Activated T-cell treated with anti-CD3 and anti-CD28 coated beads, Interleukin-2, amount 50 U/mL, for 4 hours (primary cell): Measurements from ENCODE around the gene MIF4GD. TPM values are rescaled to one million over a fixed set of nuclear protein-coding genes. Genes with fewer than 3 reads are reported as not detected.

Experiments
- ATAC-seq, 2 donors: fragments of 200-7000 bp; cut with Tn5 transposase; one replicate each; pipeline ENCODE4 v1.10.0; 2021
- DNase-seq: peaks from one replicate; pipeline ENCODE4 v3.0.0-alpha.2; 2020
- H3K27me3 Mint-ChIP-seq: one replicate; pipeline ENCODE4 v1.8.0; 2021; ENCODE audit warnings: low read depth, mixed read lengths
- H3K36me3 Mint-ChIP-seq: one replicate; pipeline ENCODE4 v1.8.0; 2022; ENCODE audit warnings: mixed read lengths; ENCODE audit not compliant: insufficient read depth
- H3K4me1 Mint-ChIP-seq: one replicate; pipeline ENCODE4 v1.8.0; 2021; ENCODE audit warnings: low read depth, mixed read lengths
- H3K4me3 Mint-ChIP-seq: one replicate; pipeline ENCODE4 v1.8.0; 2021; ENCODE audit warnings: mild to moderate bottlenecking, moderate library complexity, mixed read lengths
- H3K9me3 Mint-ChIP-seq: one replicate; pipeline ENCODE4 v1.8.0; 2021; ENCODE audit warnings: mixed read lengths
- total RNA-seq, 3 donors: library from RNA; stranded (reverse); gene quantifications; one replicate each; pipeline ENCODE4 v1.2.1, GENCODE V29; 2021

The MIF4GD gene, protein sequence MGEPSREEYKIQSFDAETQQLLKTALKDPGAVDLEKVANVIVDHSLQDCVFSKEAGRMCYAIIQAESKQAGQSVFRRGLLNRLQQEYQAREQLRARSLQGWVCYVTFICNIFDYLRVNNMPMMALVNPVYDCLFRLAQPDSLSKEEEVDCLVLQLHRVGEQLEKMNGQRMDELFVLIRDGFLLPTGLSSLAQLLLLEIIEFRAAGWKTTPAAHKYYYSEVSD
- 10 to 100 TPM; 35.4 to 39.8 (median 38.4) TPM for total RNA-seq

DNA sequence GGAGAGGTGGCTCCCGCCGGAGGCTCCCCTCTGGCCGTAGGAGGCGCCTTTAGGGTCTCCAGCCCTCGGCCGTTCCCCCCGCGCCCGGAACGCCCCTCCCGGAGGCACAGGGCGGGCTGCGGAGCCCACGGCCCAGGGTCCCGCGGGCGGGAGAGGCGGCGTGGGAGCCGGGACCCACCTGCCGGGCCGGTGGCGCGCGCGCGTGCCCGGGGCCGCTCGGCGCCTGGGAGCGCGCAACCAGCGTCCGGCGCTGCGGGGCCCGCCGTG, at the start of gene MIF4GD:
Gene MIF4GD, minus strand, starts transcription at position 266 of the 267 bp plus-strand sequence. CDS start 1,036 bp downstream, outside the sequence.
- H3K4me3 Mint-ChIP-seq, result peak within 1 kb of the TSS; percentile 88
- peaks cover 19% of the 10 kb centered on the region for H3K36me3 Mint-ChIP-seq
- DNase-seq (no peak), ATAC-seq (peak in 1 of 2 donors; percentile 24)
- no peaks in the 10 kb centered on the region for H3K9me3 Mint-ChIP-seq
- no peaks in the 10 kb centered on the region for H3K27me3 Mint-ChIP-seq
- H3K4me1 Mint-ChIP-seq, result peaks cover 33% of the 10 kb centered on the region

DNA sequence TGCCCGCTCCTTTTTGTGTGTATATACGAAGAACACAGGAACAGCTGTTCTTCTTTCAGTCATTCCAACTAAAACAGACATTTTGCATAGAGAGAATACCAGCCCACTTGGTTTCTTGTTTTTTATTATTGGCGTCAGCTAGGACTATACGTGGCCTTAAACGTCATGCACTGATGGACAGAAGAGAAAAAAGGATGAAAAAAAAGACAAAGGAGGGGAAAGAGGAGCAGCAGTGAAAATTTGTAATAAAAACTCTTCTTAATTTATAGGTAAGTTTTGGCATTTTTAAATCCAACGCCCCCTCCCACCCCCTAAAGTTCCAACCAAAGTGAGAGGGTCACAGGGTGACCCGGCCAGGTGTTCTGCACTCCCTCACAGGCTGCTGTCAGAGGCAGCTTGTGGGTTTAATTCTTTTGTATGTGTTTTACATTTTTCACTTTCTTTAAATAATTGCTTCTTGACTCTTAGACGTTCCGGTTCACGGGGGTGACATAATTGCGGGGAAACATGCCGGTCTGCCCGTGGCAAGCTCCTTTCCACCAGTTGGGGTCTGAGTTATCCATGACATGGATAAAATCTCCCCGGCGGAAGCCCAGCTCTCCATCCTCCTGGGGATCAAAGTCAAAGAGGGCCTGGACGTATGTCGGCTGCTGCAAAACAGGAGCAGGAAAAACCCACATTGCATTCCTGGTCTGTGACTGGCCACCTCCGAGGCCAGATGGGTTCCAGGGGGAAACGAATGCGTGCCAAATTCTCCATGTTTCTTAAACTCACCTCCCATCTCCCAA, 49.1 kb upstream of the MIF4GD start:
- H3K36me3 Mint-ChIP-seq, result peaks cover 18% of the 10 kb centered on the region
- H3K4me1 Mint-ChIP-seq, result peaks cover 12% of the 10 kb centered on the region
- ATAC-seq, result no peak
- H3K27me3 Mint-ChIP-seq, result no peaks in the 10 kb centered on the region
- no peak overlapping the region for H3K4me3 Mint-ChIP-seq
- no peaks in the 10 kb centered on the region for H3K9me3 Mint-ChIP-seq
- no peak for DNase-seq

DNA sequence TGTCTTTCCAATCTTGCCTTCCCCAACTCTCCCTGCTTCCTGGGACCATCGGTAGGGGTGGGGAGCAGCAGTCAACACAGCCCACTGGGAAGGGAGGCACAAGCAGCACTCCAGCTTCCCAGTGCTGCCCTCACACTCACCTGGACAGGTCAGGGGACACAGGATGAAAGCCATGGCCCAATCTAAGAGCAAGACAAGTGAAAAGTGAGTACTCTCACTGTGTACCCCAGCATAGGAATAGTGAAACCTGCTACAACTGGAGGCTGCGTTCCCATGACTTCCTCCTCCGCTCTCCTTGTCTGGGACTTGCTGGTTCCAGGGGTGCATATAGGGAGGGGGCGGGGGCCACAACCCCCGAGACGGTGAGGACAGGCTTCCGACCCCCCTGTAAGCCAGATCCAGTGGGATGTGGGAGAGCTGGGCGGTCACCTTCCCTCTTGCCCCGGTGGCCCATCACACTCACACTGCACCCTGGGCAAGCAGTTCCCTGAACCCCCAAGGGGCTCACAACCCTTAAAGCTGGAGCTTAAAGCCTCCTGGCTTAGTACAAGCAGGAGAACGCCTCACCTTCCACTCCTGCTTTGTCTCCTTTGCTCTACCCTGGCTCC, 47.7 kb upstream of the MIF4GD start:
- Mint-ChIP-seq H3K36me3 (peaks cover 16% of the 10 kb centered on the region), H3K27me3 (no peaks in the 10 kb centered on the region)

DNA sequence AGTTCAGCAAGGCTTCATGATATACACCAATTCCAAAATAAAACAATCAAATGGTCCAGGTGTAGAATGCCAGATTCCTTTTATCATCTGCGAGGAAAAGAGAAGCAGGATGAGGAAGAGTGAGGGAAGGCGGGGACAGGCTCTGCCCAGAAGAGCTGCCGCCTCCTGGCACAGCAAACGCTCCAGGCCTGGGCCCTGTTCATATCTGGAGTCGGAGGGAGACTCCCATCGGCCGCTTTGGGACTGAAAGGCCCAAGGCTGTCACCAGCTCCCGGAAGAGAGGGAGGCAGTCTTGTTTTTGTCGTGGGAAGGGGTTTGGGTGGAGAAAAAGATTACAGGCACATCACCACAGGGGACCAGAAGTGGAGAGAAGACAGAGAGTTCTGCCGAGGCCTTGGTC, 47.2 kb upstream of the MIF4GD start:
- no peak for ATAC-seq
- Mint-ChIP-seq H3K9me3 (no peaks in the 10 kb centered on the region), H3K27me3 (no peaks in the 10 kb centered on the region), H3K4me1 (peaks cover 13% of the 10 kb centered on the region), H3K36me3 (peaks cover 16% of the 10 kb centered on the region), H3K4me3 (no peak overlapping the region)
- no peak for DNase-seq

More for the DNA sequence above, 47.7 kb upstream of the MIF4GD start:
- DNase-seq (no peak), ATAC-seq (no peak)
- H3K4me3 Mint-ChIP-seq, result no peak overlapping the region
- H3K4me1 Mint-ChIP-seq, result peaks cover 16% of the 10 kb centered on the region
- no peaks in the 10 kb centered on the region for H3K9me3 Mint-ChIP-seq

DNA sequence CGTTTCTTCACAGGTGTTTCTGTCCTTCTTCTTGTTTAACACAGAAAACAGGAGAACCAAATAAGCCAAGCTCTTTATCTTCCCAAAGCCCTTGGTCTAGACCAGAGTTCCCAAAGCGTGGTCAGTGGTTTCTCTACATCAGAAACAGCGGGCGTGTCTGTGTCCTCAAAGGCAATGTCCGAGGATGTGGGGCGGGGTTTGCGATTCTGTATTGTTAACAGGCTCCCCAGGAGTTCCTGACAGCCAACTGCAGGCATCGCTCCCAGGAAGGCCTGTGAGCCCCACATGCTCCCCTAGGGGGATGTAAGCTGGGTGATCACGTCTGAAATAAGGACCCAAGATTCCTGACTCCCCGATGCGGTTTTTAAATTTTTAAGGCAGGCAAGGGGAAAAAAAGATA, 46.6 kb upstream of the MIF4GD start:
- Mint-ChIP-seq H3K4me1 (peaks cover 12% of the 10 kb centered on the region), H3K36me3 (peaks cover 14% of the 10 kb centered on the region), H3K27me3 (no peaks in the 10 kb centered on the region), H3K4me3 (no peak overlapping the region), H3K9me3 (no peaks in the 10 kb centered on the region)
- ATAC-seq (no peak), DNase-seq (no peak)

DNA sequence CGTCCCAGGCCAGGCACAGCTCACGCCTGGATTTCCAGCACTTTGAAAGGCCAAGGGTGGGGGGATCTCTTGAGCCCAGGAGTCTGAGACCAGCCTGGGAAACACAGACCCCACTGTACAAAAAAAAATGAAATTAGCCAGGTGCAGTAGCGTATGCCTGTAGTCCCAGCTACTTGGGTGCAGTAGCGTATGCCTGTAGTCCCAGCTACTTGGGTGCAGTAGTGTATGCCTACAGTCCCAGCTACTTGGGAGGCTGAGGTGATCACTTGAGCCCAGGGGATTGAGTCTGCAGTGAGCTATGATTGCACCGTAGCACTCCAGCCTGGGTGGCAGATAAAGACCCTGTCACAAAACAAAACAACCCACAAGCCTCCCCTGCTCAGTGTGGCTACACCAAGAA, 45.2 kb upstream of the MIF4GD start:
- Mint-ChIP-seq H3K4me1 (peaks cover 14% of the 10 kb centered on the region), H3K4me3 (no peak overlapping the region), H3K9me3 (no peaks in the 10 kb centered on the region), H3K36me3 (peaks cover 13% of the 10 kb centered on the region), H3K27me3 (no peaks in the 10 kb centered on the region)
- ATAC-seq, result peak in 1 of 2 donors; percentile 32
- DNase-seq, result no peak

DNA sequence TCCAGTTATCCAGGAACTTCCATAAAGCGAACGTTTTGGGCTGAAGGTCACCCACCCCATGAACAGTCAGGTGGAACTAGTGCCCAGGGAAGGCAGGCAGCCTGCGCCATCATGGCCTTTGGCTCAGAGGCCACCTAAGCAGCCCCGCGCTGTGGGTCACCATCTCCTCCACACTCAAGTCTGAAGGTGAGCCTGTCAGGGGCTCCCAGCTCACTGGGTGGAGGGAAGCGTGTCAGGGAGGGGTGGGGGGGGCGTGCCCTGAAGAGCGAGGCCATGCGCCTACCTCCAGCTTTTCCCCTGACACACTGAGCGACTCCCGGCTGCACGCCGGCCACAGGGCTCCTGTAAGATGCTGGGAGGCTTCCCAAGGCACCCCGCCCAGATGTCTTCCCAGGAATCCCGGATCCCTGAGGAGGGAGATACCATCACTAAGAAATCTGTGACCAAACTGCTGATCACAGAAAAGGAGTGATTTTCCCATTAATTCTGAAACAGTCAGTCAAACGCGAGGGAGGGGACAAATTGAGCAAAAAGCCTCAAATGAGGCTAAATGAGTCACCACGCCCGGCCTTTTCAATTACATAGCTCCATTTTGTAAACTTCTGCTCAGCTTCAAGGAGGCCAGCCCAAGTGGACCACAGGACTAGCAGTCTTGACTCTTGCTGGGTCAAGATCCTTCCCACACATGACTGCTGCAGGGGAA, 44.7 kb upstream of the MIF4GD start:
- Mint-ChIP-seq H3K4me3 (no peak overlapping the region), H3K36me3 (peaks cover 9% of the 10 kb centered on the region), H3K9me3 (no peaks in the 10 kb centered on the region), H3K4me1 (peaks cover 14% of the 10 kb centered on the region), H3K27me3 (no peaks in the 10 kb centered on the region)
- DNase-seq, result no peak
- ATAC-seq, result peak; percentile 52 to 57

DNA sequence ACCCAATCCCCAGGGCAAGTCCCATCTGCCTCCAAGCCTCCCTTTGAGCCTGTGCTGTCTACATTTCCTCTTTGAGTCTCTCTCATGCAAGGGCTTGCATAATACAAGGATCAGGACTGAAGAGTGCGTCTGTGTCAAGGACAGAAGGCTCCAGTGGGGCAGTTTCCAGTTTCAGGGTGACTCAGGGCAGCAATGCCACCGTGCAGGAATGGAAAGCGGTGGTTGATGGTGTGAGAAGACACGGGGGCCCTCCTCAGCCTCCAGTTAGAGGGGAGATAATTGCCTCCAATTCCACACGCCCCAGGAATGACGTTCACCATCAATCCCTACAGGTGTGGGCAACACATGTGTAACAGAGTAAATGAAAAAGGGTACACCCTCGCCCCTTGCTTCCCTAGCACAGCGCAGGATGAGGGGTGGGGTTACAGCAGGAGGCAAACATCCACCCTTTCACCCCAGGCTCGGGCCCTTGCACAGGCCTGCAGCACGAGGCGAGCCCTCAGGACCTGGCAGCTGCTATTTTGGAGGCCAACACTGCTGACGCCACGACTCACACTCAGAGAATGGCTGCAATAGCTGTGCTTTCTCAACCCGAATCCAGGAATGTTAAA, 43.0 kb upstream of the MIF4GD start:
- ATAC-seq (no peak), DNase-seq (no peak)
- H3K4me1 Mint-ChIP-seq, result peaks cover 14% of the 10 kb centered on the region
- H3K4me3 Mint-ChIP-seq, result no peak overlapping the region
- no peaks in the 10 kb centered on the region for H3K27me3 Mint-ChIP-seq
- no peaks in the 10 kb centered on the region for H3K36me3 Mint-ChIP-seq
- no peaks in the 10 kb centered on the region for H3K9me3 Mint-ChIP-seq

DNA sequence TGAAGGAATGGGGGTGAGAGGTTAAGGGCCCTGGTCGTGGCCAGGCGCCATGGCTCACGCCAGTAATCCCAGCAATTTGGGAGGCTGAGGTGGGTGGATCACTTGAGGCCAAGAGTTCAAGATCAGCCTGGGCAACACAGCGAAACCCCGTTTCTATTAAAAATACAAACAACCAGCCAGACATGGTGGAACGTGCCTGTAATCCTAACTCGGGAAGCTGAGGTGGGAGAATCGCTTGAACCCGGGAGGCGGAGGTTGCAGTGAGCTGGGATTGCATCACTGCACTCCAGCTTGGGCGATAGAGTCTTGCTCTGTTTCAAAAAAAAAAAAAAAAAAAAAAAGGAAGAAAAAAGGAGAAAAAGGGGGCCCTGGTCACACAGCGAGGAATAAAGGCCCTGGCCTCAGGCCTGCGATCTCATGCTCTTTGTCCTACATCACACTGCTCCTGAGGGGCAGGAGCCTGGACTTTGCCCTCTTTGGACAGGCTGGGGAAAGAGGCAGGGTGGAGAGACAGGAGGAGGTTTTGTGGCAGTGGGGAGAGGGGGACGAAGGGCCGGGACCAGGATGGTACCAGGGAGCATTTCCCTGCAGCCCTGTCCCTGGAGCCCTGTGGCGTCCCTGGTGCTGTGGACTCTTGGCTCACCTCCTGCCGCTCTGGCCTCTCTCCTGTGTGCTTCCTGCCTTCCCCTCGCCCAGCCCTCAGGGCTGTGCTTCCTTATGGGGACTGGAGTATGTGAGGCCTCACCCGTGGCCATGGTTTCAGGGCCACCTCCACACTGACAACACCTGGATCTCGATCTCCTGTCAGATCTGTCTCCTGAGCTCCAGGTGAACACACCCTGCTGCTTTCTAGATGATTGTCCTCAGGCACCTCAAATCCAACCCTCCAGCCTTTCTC, 38.0 kb upstream of the MIF4GD start:
- ATAC-seq, result no peak
- Mint-ChIP-seq H3K27me3 (no peaks in the 10 kb centered on the region), H3K36me3 (no peaks in the 10 kb centered on the region)

DNA sequence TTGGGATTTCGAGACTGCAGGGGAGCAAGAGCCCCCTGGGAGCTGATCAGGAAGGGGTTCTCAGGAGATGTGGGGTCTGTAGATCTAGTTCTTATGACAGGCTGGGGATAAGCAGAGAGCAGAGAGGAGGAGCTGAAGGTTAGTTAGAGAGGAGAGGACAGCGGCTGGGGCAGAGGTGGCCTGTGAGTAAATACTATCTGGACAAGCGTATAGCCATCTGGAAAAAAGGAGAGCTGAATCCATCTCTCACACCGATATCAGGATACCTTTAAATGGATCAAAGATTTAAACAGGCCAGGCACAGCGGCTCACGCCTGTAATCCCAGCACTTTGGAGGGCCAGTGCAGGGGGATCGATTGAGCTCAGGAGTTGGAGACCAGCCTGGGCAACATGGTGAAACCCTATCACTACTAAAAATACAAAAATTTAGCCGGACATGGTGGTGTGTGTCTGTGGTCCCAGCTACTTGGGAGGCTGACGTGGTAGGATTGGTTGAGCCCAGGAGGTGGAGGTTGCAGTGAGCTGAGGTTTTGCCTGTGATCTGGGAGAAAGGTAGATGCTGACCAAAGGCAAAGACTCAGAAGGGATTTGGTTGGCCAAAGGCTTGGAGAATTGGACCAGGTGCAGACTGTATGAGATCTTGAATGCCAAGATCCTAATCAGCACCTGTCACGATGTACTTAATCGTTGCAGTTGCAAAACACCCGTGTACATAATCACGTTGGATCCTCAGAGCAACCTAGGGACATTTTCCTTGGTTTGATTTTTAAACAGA, 37.1 kb upstream of the MIF4GD start:
- Mint-ChIP-seq H3K36me3 (no peaks in the 10 kb centered on the region), H3K27me3 (no peaks in the 10 kb centered on the region), H3K9me3 (no peaks in the 10 kb centered on the region), H3K4me1 (peaks cover 3% of the 10 kb centered on the region), H3K4me3 (no peak overlapping the region)
- DNase-seq (no peak), ATAC-seq (no peak)

More for the DNA sequence above, 38.0 kb upstream of the MIF4GD start:
- no peak for DNase-seq
- Mint-ChIP-seq H3K9me3 (no peaks in the 10 kb centered on the region), H3K4me3 (no peak overlapping the region), H3K4me1 (peaks cover 6% of the 10 kb centered on the region)

DNA sequence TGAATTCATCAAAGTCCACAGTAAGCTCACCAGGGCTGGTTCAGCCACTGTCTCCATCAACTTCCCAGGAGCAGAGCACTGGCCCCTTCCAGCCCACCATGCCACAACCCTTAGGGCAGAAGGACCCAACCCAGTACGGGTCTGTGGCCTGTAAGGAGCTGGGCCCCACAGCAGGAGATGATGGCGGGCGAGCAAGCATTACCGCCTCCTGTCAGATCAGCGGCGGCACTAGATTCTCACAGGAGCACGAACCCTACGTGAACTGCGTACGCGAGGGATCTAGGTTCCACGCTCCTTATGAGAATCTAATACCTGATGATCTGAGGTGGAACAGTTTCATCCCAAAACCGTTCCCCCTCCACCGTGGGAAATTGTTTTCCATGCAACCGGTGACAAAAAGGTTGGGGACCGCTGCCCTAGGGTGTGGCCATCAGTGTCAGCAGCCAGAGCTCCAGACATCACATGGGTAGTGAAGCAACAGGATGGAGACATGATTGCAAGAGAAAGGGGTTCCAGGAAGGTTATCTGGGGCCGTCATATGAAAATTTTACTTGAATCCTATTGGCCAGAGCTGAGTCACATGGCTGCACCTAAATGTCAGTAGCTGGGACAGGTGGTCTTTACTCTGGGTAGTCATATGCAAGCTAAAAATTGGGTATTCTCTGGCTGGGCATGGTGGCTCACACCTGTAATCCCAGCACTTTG, 30.6 kb upstream of the MIF4GD start:
- ATAC-seq (no peak), DNase-seq (no peak)
- Mint-ChIP-seq H3K9me3 (no peaks in the 10 kb centered on the region), H3K4me3 (no peak overlapping the region), H3K36me3 (peaks cover 1% of the 10 kb centered on the region), H3K27me3 (no peaks in the 10 kb centered on the region), H3K4me1 (peaks cover 10% of the 10 kb centered on the region)

DNA sequence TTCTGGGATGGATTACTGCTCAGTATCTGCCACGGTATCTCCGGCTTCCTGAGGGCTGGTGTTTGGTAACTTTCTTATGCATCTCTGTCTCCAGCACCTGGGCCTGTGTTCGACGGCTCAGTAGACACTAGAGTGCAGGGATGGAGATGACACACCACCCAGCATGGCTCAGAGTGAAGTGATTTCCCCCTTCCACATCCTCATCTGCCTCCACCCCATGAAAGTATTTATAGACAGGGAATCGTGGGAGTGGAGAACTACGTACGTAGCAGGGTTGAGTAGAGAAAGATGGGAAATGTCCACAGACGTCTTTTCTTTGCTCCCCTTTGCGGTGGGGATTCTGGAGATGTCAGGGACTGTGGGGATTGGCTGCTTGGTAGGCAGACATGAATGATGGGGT, 30.0 kb upstream of the MIF4GD start:
- Mint-ChIP-seq H3K27me3 (no peaks in the 10 kb centered on the region), H3K36me3 (peaks cover 1% of the 10 kb centered on the region), H3K4me3 (no peak overlapping the region), H3K9me3 (no peaks in the 10 kb centered on the region), H3K4me1 (peaks cover 12% of the 10 kb centered on the region)
- DNase-seq (no peak), ATAC-seq (no peak)
